CD4-positive, alpha-beta T cell treated with Interleukin-2 at 100 ng/mL for 4 hours (primary cell): ENCODE data around the gene DOCK10.
"Not testable (repeated sequence)": the region's sequence is repeated elsewhere in the genome, so short reads cannot be mapped to it uniquely, and the experiment has no call there.

Experiments
- DNase-seq: peaks from one replicate; pipeline ENCODE4 v3.0.0-alpha.2; 2020; ENCODE audit warnings: low spot score

The DOCK10 gene

DNA sequence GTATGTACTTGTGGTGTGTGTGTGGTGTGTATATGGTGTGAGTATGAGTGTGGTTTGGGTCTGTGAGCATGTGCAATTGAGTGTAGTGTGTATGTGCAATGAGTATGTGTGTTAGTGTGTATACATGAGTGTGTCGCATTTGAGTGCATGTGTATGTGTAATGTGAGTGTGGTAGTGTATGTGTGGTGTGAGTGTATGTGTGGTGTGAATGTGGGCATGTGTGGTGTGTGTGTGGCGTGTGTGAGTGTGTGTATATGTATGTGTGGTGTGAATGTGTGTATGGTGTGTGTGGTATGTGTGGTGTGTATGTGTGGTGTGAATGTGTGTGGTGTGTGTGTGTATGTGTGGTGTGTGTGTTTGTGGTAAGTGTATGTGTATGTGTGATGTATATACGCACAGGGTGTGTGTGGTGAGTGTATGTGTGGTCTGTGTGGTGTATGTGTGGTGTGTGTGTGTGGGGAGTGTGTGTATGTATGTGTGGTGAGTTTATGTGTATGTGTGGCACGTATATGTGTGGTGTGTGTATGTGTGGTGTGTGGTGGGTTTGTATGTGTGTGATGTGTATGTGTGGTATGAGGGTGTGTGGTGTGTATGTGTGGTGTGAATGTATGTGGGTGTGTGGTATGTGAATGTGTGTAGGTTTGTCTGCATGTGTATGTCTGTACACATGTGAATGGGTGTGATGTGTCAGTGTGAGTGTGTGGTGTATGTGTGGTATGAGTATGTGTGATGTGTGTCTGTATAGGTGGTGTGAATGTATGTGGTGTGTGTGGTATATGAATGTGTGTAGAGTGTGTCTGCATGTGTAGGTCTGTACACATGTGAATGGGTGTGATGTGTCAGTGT, 123.4 kb downstream of the DOCK10 start:
- DNase-seq, result no peak

DNA sequence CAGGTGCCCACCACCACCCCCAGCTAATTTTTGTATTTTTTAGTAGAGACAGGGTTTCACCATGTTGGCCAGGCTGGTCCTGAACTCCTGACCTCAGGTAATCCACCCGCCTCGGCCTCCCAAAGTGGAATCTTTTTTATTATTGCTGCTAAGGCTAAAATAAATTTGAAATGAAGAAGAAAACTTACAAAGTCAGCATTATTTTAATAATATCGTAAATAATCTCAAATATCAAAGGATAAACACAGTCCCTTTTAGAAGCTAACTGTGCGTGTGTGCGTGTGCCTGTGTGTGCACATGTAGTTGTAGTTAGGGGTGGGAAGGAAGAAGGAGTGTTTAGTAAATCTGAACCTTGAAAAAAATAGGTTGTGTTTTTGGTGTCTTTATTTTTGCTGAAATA, 125.0 kb downstream of the DOCK10 start:
- not testable (repeated sequence) for DNase-seq

DNA sequence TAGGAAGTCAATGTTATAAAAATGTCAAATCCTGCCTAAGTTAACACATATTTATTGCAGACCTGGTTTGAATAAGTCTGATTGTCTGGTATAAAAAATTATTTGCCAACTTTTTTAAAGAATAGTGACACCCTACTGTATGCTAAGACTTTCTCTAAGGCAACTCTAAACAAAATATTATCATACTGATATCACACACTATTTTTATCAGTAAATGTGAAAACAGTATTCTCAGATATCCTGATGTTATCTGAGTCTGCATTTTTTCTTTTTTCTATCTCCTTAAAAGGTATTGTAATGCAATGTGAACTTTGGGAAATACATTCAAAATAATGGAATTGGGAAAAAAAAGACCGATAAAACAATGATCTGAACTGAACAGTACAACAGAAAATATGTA, 127.1 kb downstream of the DOCK10 start:
- DNase-seq, result no peak

DNA sequence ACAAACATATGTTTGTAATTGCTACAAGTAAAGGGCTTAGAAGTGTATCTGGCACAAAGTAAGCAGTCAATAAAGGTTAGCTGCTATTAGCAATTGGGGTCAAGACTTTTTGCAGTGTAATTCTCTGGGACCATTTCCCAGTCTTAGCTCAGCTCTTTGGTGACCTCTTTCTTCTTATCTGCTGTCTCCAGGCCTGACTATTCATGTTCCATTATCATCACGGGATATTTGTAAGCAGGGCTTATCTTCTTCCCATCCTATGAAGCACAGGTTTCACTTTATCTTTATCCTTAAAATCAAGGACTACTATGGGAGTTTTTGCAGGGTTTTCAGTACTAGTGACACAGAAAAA, 131.7 kb downstream of the DOCK10 start:
- no peak for DNase-seq

DNA sequence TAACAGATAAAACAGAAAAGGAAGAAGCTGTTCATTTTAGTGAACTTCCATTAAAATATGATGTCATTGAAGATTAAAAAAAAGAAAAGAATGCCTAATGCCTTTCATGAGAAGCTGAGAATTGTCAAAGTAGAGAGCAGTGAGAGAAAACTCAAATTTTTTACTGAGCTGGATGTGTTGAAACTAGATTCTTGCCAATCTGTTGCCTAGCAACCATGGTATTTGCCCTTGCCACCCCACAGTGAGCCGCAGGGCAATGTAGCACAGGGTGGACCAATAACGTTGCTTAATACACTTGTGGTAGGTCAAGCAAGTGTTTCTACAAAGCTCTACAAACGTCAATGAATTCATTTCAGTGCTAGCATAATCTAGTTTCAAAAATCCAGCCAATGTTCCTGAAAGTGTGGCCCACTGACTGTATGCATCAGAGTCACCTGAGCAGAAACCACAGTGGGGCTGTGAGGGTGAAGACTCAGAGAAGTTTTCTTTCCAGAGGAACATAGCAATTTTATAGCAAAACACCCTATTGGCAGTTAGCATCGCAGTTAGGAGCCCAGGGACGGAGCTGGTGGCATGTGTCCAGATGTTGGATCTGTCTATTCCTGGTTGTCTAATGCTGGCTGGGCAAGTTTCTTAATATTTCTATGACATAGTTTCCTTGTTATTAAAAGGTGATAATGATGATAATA, 132.2 kb downstream of the DOCK10 start:
- DNase-seq, result peak; percentile 60

DNA sequence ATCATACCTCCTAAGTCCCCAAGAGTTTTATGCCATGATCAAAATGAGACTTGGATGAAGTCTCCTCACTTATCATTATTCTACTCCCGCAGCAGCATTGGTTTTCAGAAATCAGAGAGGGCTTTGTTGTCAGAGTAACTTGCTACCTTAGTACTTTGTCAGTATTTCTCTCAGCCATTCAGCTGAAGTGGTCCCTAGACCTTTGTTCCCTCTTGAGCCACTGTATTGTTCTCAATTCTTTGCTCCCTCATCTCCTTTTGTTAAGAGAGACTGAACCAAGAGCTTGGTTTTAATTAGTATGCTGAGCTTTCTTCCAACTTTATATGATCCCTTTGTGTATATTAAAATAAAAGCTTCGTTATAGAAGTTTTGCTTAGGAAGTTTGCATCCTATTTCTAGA, 133.4 kb downstream of the DOCK10 start:
- DNase-seq, result no peak

DNA sequence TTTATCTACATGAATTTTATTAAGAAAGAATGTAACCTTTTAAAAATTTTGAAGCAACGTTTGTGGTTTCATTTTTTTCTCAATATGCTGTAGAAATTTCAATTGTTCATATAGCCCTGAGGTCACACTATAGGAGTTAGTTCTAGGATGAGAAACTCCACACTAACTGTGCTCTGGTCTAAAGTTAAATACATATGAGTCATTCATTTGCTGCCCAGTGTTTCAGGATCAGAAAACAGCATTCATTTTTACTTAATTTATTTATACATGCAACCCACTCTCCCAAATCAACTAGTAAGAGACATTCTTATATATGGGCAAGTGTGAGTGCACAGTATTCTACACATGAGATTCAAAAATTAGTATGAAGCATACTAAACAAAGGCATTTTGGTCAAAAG, 137.9 kb downstream of the DOCK10 start:
- no peak for DNase-seq

DNA sequence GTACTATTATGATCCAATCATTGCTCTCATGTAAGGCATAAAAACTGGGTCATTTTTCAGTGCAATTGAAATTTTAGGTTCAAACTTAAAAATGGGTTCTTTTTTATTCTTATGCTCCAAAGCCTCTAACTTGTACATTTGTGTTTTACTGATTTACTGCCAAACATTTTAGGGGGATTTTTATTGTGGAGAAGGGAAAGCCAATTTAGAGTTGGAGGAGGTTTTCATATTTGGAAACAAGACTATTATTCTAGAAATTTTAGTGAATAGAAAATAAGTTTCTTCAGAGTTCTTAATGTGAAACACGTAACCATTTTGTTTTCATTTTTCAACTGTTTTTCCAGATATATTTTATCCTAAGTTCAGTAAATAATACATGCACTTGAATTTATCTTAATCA, 138.6 kb downstream of the DOCK10 start:
- no peak for DNase-seq

DNA sequence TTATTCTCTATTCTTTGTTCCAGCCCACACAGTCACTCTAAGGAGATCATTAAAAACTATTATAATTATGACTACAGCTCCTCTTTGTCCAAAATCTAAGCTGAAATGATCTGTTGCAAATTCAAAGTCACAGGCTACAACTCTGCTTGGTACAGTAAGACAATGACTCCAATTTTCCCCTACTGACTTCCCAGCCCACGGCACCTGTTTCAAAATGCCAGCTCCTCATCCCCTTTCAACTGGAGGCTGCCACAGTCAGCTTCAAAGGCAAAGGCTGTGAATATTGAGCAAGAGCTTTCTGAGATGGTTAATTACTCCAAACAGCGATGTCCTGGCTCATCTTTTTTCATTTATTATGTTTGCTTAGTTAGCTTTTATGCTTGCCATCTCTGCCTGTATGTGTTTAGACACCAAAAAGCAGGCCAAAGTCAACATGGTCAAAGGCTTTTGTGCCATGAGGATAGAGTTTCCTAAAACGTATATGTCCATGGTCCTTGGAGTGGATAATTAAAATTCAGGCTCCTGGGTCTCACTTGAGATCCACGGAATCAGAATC, 141.1 kb downstream of the DOCK10 start:
- DNase-seq, result no peak

DNA sequence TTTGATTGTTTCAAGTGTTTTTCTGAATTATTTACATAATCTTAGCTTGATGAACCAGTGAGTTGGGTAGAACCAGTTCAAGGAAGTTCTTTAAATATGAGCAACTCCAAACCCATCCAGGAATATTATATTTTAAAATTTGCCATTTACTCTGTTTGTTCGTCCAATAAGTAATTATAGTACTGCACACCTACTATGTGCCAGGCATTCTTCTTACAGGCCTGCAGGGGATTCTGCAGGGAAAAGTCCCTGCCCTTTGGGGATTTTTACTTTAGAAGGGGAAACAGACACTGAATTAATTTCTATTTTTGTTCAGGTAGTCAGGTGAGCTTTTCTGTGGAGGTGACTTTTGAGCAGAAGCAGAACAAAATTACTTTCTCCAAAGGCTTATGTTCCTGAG, 146.9 kb downstream of the DOCK10 start:
- DNase-seq, result no peak

DNA sequence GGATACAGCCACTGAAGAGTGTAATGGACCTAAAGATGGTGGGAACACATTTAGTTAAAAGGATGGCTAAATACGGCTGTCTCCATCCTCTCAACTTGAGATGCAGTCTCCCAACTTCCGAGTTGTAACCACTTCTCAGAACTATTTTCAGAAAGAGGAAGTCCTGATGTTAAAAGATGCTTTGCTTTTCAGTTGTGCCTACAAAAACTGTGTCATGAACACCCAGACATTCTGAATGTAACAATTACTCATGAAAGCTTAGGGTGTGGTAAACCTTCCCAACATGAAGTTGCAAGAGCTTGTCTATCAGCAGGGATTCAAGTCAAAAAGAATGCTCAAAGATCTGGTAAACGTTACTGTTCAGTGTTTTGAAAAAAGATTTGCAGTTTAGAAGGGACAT, 147.9 kb downstream of the DOCK10 start:
- DNase-seq, result peak; percentile 53

DNA sequence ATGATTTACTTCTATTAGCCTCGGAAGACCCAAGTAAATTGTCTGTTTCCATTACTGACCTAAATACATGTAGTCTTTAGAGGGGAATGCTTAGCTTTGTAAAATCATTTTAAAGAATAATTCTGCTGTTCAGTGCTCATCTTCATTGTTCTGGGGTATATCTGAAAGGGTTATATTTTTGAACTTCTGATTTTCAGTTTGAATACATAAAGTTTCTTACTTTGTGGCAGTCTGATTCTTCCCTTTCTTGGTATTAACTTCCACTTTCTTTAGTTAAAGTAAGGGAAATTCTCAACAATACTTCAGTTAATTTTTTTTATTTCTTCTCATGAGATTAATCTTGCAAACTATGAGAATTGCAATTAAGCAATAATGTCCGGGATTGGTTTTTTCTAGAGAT, 148.4 kb downstream of the DOCK10 start:
- DNase-seq, result no peak

DNA sequence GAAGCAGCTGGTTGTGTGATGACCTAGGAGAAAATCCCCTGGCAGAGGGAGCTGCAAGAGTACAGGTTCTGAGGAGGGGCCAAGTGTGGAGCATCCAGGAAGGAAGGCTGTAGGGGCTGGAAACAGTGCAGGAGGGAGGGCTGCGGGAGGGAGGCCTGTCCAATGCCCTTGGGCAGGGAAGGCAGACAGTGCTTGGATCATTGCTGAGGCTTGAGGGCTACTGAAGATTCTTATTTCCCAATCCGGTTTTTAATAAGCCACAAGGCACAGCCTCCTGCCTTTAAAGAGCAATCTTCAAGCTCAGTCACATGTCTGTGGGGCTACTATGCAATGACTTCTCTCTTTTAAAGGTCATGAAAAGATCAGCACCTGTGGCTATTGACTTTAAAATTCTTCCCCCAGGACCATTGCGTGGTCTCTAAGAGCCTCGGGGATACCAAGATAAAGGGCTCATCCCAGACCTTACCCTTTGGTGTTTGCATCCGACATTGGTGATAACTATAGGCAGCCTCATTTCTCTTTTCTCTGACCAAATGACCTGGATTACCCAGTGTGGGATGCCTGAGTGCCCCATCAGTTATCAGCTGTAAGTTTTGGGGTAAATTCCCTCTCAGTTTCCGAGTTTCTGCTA, 149.6 kb downstream of the DOCK10 start:
- DNase-seq, result no peak

DNA sequence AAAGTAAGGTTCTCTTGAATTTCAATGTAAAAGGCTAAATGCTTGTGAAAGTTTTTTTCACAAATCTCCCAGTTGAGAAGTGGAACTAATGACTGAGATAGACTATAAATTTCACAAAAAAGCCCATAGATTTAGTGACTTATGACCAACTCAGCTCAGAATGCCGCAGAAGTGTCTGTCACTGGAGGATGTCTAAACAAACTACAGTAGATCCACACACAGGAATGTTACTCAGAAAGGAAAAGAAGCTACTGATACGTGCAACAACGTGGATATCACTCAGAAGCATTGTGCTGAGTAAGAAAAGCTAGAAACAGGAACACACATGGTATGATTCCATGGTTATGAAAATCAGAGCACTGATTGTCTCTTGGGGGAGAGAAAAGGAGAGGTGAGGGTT, 151.9 kb downstream of the DOCK10 start:
- DNase-seq, result no peak

DNA sequence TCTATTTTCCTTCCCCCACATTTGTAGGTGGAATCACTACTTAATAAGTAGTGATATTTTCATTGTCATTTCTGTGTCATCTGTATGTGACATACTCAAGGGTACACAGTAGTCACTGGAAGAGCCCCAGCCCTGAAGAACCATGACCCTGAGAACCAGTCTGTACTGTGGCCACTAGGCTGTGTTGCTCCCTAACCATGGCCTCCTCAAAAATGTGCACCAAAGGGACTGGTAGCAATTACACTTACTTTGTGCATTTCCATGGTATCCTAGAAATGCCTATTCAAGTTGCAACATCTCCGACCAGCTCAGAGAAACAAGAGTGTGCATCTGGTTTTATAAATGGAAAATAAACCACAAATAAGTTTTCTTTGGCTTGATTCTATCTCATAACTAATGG, 155.1 kb downstream of the DOCK10 start:
- no peak for DNase-seq

DNA sequence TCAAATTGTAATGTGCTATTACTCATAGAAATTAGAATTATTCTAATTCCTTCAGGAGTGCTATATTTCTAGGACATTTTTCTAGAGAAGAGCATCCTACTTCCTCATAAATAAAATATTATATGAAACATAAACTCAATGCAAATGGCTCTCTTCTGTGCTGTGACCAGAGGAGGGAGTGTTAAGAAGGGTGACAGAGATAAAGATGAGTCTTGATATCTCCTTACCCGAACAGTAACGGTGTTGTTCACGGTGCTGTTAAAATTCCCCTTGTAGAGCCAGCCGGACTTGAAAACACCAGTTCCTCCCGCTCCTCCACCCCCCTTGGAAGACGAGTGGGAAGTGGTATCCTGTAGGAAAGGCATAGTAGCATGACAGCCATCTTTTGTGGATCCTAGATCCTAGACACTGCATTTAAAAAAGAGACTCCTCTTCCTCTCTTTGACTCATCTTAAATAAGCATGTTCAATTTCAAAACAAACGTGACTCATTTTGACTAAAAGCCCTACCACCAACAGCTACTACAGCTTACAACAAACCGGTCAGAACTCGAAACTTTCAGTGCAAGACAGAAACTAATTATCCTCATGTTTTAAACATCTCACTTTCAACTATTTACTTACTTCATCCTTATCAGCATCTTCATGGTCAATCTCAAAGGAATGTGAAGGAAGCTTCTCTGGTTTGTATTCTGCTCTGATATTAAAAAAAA, 156.3 kb downstream of the DOCK10 start:
- peak; percentile 36 for DNase-seq

DNA sequence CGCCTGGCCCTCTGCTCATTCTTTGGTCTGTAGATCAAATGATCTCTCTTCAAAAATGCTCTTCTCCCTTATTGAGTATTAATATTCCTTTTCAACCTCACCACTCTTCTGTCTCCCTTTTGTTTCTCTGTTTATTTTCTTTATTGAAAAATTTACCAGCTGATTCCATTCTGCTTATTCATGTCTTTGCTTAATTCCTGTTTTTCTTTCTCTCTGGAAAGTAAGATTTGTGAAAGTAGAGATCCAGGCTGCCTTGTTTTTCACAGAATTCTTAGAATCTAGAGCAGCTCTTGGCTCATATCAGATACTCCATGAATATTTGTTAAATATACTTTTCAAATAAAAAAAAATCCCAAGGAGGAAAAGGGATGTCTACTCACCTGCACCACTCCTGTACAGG, 157.0 kb downstream of the DOCK10 start:
- no peak for DNase-seq

DNA sequence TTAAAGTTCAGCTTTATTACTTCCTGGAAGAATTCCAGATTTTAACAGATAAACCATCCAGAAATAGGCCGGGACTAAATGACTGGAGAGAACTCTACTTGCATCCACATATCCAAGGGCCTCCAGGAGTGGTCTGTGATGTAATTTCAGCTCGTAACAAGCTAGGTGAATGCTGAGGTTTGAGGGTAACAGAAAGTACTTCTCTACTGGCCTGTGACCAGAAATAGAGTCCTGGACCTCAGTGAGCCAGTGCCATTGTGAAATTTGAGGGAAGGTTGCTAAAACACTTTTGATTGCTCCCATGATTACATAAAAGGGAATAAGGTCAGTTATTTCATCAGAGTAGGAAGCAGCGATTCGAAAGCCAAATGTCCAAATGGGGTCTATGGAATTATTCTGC, 158.1 kb downstream of the DOCK10 start:
- no peak for DNase-seq

DNA sequence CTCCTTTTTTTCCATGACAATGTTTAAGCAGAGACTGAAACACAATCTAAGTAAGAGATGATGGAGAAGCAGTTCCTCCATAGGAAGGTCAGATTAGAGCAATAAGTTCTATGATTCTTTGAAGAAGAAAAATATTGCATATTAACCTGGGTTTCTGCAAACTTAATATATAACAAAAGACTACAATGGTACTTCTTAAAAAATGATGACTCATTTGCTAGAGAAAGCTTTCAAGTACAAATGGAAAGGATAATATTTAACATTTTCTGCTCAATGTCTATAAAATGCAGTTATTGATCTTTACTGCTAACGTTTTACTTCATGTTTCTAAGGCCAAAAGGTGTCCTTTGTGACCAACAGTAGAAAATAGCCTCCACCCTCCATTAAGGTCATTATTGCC, 158.6 kb downstream of the DOCK10 start:
- DNase-seq, result no peak

DNA sequence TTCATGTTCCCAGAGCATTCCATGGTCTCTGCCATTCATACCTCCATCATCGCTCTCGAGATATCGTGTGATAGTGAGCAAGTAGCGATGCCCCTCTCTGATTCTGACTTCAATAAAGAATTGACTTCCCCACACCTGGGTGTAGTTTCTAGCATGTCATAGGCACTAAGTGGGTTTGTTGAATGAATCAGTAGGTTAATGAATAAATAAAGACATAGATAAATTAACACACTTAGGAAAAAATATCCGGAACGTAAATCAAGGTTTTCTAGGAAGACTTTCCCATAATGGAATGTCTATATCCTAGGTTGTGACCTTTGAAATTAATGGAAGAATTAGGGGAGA, 159.1 kb downstream of the DOCK10 start:
- DNase-seq, result no peak

DNA sequence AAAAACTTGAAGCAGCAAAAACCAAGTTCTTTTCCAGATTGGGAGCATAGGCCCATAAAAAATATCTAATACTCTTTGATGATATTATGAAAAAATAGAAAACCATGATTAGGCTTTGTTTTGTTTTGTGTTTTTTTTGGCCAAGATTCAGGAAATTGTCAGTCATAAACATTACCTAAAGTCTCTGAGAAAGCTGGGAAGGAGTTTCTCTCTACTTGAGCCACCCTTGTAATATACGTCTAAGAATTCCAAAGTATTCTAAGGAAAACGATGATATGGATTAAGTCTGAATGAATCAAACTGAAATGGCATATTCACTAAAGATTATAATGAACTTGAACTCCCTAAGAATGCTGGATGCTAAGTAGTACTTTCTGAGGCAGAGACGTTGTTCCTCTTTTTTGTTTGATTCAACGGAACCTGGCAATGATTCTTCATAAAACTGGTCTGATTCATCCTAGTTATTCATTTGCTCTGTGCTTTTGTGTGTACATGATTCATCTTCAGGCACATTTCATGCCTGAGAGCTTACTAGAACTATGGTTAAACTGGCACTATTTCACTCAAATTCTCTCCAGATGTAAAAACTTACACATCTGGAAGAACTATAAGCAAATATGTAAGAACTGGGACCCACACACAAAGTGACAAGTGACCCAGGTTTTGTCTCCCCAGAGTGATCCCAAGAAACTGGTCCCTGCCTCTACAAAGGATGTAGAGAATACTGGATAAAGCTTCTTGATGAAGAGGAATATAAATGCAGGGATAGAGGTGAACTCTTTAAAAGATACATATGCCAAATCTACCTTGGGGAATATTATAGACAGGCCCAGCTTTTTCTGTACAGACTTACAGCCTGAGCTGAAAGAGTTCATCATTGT, 159.7 kb downstream of the DOCK10 start:
- DNase-seq, result peak; percentile 24

DNA sequence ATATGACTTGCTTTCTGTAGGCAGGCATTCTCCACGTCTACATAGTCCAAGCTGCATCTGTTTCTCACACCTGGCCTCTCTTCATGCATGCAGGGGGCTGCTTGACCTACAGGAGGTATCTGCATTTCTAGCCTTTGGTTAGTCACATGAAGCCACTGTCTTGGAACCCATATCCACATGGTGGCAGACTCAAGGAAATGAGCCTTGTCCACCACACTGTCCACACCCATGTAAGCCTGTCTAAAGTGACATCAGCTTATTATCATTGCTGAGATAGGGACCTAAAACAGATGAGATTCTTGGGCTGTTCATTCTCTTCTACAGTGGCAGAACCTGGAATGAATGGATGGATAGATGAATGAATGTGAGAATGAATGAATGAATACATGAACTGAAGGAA, 160.4 kb downstream of the DOCK10 start:
- DNase-seq, result no peak
